ENCODE measurements around the gene TRAPPC2B. TPM values are rescaled to one million over a fixed set of nuclear protein-coding genes. Genes with fewer than 3 reads are reported as not detected.

Gene TRAPPC2B
- total and polyA plus RNA-seq, 2 of the 13 experiments (the other 11 are each of a cell fraction or from before 2014, with no cell fraction given): 13.3 to 17.7 TPM

GRCh38 chr19:57350877-57351805, 12.2 kb upstream of the TRAPPC2B start, which contains the start of gene ZNF304 (continued):
- no peak for TF ChIP-seq SRSF1 (optimal IDR thresholded peaks at IDR 0.05; ENCODE audit: low read depth, low read length)

GRCh38 chr19:57351867-57352266, 11.5 kb upstream of the TRAPPC2B start:
- no peak overlapping the region for H2AFZ ChIP-seq (ENCODE audit: low read length)
- POLR2A ChIA-PET: interaction anchor here (1.4 kb wide), 1 partner anchor 11 kb away, joined by 11 read pairs; the partner anchor contains the start of genes TRAPPC2B and ZNF547
- no peaks in the 10 kb centered on the region for H4K20me1 ChIP-seq (ENCODE audit: insufficient read depth, low read length)
- DNase-seq (ENCODE audit: low spot score) (no peak), ATAC-seq (peak; percentile 25), FAIRE-seq (no peak)
- H3K27me3 ChIP-seq (ENCODE audit: control insufficient read depth in 1 of 2, insufficient read depth in 2 of 2, low read length in 2 of 2): no peaks in the 10 kb centered on the region; a peak in 1 of 5 replicates
- BruUV-seq (replicated peaks): no TSS peak
- peaks cover 5 to 39% of the 10 kb centered on the region in 2 experiments for H3K36me3 ChIP-seq (replicated peaks in 1 of 2; ENCODE audit: control insufficient read depth in 1 of 2, insufficient read depth in 2 of 2, low read length in 2 of 2)
- H3K79me2 ChIP-seq (ENCODE audit: insufficient read depth, low read length): peaks cover 27% of the 10 kb centered on the region
- intact Hi-C loops (cut with micrococcal nuclease; ENCODE audit: unreplicated experiment) (no loop called here), in situ Hi-C loops (cut with HindIII; ENCODE audit: extremely low pct_ligation_motif_present, low pct_unique_long_range_greater_than_20kb) (no loop called here)
- WGBS (ENCODE audit: low lambda C conversion rate): 36% methylated on average over 7 of the region's 7 CpGs
- H3K4me1 ChIP-seq (ENCODE audit: insufficient read depth, low read length): peaks cover 29% of the 10 kb centered on the region
- peak overlapping the region; percentile 94 for H3K9ac ChIP-seq (ENCODE audit: insufficient read depth, low read depth, low read length)
- peak; percentile 3 for TF ChIP-seq RBM39 (IDR thresholded peaks at IDR 0.05; ENCODE audit: low read depth, low read length, poor library complexity, severe bottlenecking)
- TF ChIP-seq CSRNP1 (CRISPR knock-in tag; IDR thresholded peaks at IDR 0.05): no peak
- TF ChIP-seq ZNF546 (CRISPR knock-in tag; conservative IDR thresholded peaks at IDR 0.05): 0 out of 2 replicates have a peak, but pooled peaks have one; percentile 16
- CTCF ChIA-PET (ENCODE audit: low intra/inter-chr PET ratio, low total read pairs): no interaction called here
- peak overlapping the region; percentile 79 to 100 (median 98) for H3K4me3 ChIP-seq (replicated peaks in 1 of 3; ENCODE audit: insufficient read depth in 1 of 3, low read depth in 2 of 3, low read length in 3 of 3)
- H3K27ac ChIP-seq (ENCODE audit: extremely low read length, insufficient read depth, low read length): no peak overlapping the region
- H3K9me3 ChIP-seq (ENCODE audit: low read length): no peaks in the 10 kb centered on the region
- H3K4me2 ChIP-seq (ENCODE audit: low read depth, low read length): peak overlapping the region; percentile 91
